CD4-positive, alpha-beta memory T cell (primary cell): Measurements from ENCODE around the gene SPOPL. TPM values are rescaled to one million over a fixed set of nuclear protein-coding genes. Genes with fewer than 3 reads are reported as not detected.

Source experiments
- CTCF ChIA-PET: fragments of 350-600 bp; sonication (Branson Sonifier 250); formaldehyde crosslinking; loops from one replicate; lab custom pipeline; 2021; ENCODE audit warnings: inconsistent platforms; ENCODE audit not compliant: partially characterized antibody; lab: Charles Lee
- POLR2A ChIA-PET: fragments of 350-600 bp; sonication (Branson Sonifier 250); formaldehyde crosslinking; loops from one replicate; lab custom pipeline; 2021; ENCODE audit not compliant: partially characterized antibody; lab: Charles Lee
- DNase-seq, 5 donors: peaks; one replicate each; pipeline versions ENCODE4 v3.0.0 to v3.0.0-alpha.2; 2020 to 2022; ENCODE audit warnings: mixed read lengths in 1 of 5
- H3K27ac ChIP-seq: one replicate; pipeline ENCODE4 v1.7.0; 2013; ENCODE audit warnings: low read depth, low read length
- H3K27me3 ChIP-seq: 2 replicates; pipeline ENCODE4 v1.7.0; 2013; ENCODE audit warnings: mild to moderate bottlenecking, low read length, moderate library complexity; ENCODE audit not compliant: insufficient read depth
- H3K36me3 ChIP-seq: 2 replicates; pipeline ENCODE4 v1.7.0; 2013; ENCODE audit warnings: mild to moderate bottlenecking, low read length, moderate library complexity; ENCODE audit not compliant: insufficient read depth
- H3K4me1 ChIP-seq: 2 replicates; pipeline ENCODE4 v1.7.0; 2013; ENCODE audit warnings: mild to moderate bottlenecking, low read length, moderate library complexity; ENCODE audit not compliant: insufficient read depth
- H3K4me3 ChIP-seq, 2 donors: one replicate each; pipeline ENCODE4 v1.7.0; 2013; ENCODE audit warnings: low read length in 2 of 2, mild to moderate bottlenecking in 1 of 2
- H3K9me3 ChIP-seq, 2 donors: one replicate each; pipeline ENCODE4 v1.7.0; 2013; ENCODE audit warnings: low read length in 2 of 2, control low read depth in 1 of 2; ENCODE audit not compliant: control insufficient read depth in 1 of 2
- H3K27ac Mint-ChIP-seq, 7 donors: one replicate each; pipeline ENCODE4 v1.8.0; 2020 to 2021; ENCODE audit warnings: mixed read lengths in 7 of 7, mild to moderate bottlenecking in 6 of 7, inconsistent platforms in 3 of 7, moderate library complexity in 3 of 7
- H3K27me3 Mint-ChIP-seq, 2 donors: one replicate each; pipeline ENCODE4 v1.8.0; 2020 to 2021; ENCODE audit warnings: mixed read lengths in 2 of 2
- H3K36me3 Mint-ChIP-seq, 2 donors: one replicate each; pipeline ENCODE4 v1.8.0; 2020 to 2021; ENCODE audit warnings: mixed read lengths in 2 of 2, inconsistent platforms in 1 of 2, mild to moderate bottlenecking in 1 of 2
- H3K4me1 Mint-ChIP-seq, 4 donors: one replicate each; pipeline ENCODE4 v1.8.0; 2020 to 2021; ENCODE audit warnings: mixed read lengths in 4 of 4, mild to moderate bottlenecking in 1 of 4
- H3K4me3 Mint-ChIP-seq, 8 donors: one replicate each; pipeline ENCODE4 v1.8.0; 2020 to 2021; ENCODE audit warnings: mixed read lengths in 8 of 8, mild to moderate bottlenecking in 7 of 8, moderate library complexity in 6 of 8, inconsistent platforms in 3 of 8
- H3K9me3 Mint-ChIP-seq, 8 donors: one replicate each; pipeline ENCODE4 v1.8.0; 2020 to 2021; ENCODE audit warnings: mixed read lengths in 8 of 8, mild to moderate bottlenecking in 5 of 8, inconsistent platforms in 3 of 8, moderate library complexity in 1 of 8
- intact Hi-C: fragments of 100-400 bp; cut with micrococcal nuclease; formaldehyde crosslinking; loops from one replicate; pipeline ENCODE4 v1.15.1; 2023
- polyA plus RNA-seq, 2 donors: library from polyadenylated mRNA; unstranded; fragments of 300-500 nt; fragmentation: Illumina TruSeq; gene quantifications; one replicate each; pipeline ENCODE4 v1.2.3, GENCODE V29; 2021
- total RNA-seq, 2 experiments: library from RNA; stranded (reverse); gene quantifications; one replicate each; pipeline ENCODE4 v1.2.3, GENCODE V29; 2021

Gene SPOPL
- total and polyA plus RNA-seq, 4 experiments from 2014 or later = 0.71 to 18.6 (median 10.3) TPM

DNA sequence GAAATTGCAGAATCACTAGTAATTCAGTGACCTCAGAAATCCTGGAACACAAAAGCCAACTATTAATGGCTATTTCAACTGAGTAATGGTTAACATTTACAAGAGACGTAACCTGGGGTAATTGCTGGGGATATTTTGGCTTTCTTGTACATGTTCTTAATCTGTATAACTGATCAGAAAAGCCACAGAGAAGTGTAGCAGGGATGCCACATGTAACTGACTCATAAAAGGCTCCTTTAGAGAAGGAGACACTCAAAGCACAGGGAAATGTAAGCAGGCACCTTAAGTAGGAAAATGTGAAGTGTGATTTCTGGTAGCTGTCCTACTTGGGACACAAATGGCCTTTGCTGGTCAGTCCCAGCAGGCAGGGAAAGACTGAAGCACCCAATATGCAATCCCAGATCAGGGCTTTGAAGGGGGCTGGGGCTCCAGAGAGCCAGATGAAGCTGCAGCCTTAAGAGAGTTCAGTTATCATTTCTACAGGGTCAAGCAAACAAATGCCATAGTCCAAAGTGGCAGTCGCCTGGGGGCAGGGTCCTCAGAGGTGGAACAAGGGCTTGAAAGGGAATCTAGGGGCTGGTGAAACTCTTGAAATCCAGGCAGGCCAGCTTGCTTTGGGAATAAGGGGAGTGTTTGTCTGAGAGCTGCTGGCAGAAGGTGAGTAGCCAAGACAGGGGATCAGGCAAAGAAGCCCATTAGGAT is 7.2 kb upstream of the SPOPL start:
- Histone ChIP-seq H3K36me3 (no peaks in the 10 kb centered on the region), H3K27me3 (no peaks in the 10 kb centered on the region), H3K4me3 (no peak overlapping the region), H3K27ac (no peak overlapping the region), H3K4me1 (no peaks in the 10 kb centered on the region), H3K9me3 (no peaks in the 10 kb centered on the region)
- Mint-ChIP-seq H3K36me3 (no peaks in the 10 kb centered on the region), H3K27ac (peak overlapping the region in 1 of 7 donors; percentile 38), H3K27me3 (peaks cover 0 to 1% of the 10 kb centered on the region in 2 donors), H3K4me1 (no peaks in the 10 kb centered on the region), H3K4me3 (no peak overlapping the region), H3K9me3 (no peaks in the 10 kb centered on the region)
- ChIA-PET POLR2A (no interaction called here), CTCF (no interaction called here)
- no peak for DNase-seq
- intact Hi-C loops = no loop called here

DNA sequence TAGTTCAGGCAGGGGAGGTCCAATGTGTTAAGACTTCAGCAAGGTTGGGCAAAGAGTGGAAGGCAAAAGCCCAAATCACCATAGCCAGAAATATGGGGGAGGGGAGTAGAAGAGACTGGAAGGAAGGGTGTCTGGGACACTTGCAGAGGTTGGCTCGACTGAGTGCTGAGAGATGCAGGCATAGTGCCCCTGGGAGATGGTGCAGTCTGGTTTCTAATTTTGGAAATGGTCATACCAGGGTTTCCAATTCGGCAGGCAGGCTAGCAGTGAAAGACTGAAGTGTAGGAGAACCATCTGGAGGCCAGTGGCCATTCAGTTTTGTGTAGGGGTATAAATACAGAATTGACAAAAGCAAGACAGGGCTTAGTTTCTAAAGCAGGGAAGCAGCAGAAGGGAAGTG is 6.2 kb upstream of the SPOPL start:
- Histone ChIP-seq H3K36me3 (no peaks in the 10 kb centered on the region), H3K4me3 (no peak overlapping the region), H3K27me3 (no peaks in the 10 kb centered on the region), H3K4me1 (no peaks in the 10 kb centered on the region), H3K9me3 (no peaks in the 10 kb centered on the region), H3K27ac (no peak overlapping the region)
- Mint-ChIP-seq H3K9me3 (no peaks in the 10 kb centered on the region), H3K4me3 (no peak overlapping the region), H3K27ac (no peak overlapping the region), H3K27me3 (peaks cover 0 to 1% of the 10 kb centered on the region in 2 donors), H3K36me3 (no peaks in the 10 kb centered on the region), H3K4me1 (no peaks in the 10 kb centered on the region)
- ChIA-PET POLR2A (no interaction called here), CTCF (no interaction called here)
- intact Hi-C loops = no loop called here
- no peak for DNase-seq

DNA sequence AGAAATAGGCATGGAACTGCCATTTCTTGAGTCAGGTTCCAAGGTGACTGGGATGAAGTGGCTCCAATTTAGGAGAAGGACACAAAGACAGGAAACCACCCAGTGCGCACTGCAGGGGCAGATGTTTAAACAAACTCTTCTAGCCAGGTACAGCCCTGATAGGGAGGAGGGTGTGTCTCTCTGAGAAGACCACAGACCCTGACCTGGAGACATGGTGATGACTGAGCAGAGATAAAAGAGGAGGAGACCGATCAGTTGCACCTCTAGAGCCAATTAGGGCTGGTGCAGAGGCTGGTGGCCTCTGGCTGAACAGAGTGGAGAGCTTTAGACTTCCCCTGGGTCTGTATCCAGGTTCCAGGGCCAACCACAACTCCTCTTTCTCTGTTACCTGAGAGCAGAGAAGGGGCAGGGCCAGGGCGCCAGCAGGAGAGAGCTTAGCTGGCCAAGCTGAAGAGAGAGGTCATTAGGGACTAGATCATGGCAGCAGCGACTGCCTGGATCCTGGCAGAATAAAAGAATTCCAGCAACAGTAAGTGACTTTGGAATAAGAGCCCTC is 5.4 kb upstream of the SPOPL start:
- intact Hi-C loops = no loop called here
- Histone ChIP-seq H3K4me1 (peaks cover 7% of the 10 kb centered on the region), H3K27ac (no peak overlapping the region), H3K36me3 (no peaks in the 10 kb centered on the region), H3K4me3 (no peak overlapping the region), H3K9me3 (no peaks in the 10 kb centered on the region), H3K27me3 (no peaks in the 10 kb centered on the region)
- peaks cover 0 to 3% (median 2%) of the 10 kb centered on the region in 4 donors for H3K4me1 Mint-ChIP-seq
- H3K27me3 Mint-ChIP-seq = peaks cover 0 to 1% of the 10 kb centered on the region in 2 donors
- no peak overlapping the region for H3K4me3 Mint-ChIP-seq
- ChIA-PET CTCF (no interaction called here), POLR2A (no interaction called here)
- no peak for DNase-seq
- H3K9me3 Mint-ChIP-seq = no peaks in the 10 kb centered on the region
- H3K36me3 Mint-ChIP-seq = no peaks in the 10 kb centered on the region
- H3K27ac Mint-ChIP-seq = peak overlapping the region in 1 of 7 donors; percentile 53

DNA sequence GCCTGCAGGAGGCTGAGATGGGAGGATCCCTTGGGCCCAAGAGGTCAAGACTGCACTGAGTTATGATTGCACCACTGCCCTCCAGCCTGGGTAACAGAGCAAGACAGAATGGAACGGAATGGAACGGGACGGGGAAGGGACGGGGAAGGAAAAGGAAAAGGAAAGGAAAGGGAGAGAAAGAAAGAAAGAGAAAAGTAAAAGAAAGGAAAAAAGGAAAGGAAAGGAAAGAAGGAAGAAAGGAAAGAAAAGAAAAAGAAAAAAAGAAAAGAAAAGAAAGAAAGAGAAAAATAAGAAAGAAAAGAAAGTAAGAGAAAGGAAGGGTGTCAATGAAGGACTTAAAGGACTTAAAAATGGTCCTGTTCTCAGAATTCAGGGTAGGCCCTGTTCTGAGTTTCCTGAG is 4.3 kb upstream of the SPOPL start:
- CTCF ChIA-PET = no interaction called here
- Histone ChIP-seq H3K36me3 (no peaks in the 10 kb centered on the region), H3K4me1 (peaks cover 9% of the 10 kb centered on the region), H3K27ac (no peak overlapping the region), H3K9me3 (no peaks in the 10 kb centered on the region), H3K27me3 (no peaks in the 10 kb centered on the region), H3K4me3 (no peak overlapping the region)
- no peak overlapping the region for H3K27ac Mint-ChIP-seq
- intact Hi-C loops = no loop called here
- POLR2A ChIA-PET = no interaction called here
- H3K36me3 Mint-ChIP-seq = peaks cover 0 to 2% of the 10 kb centered on the region in 2 donors
- no peaks in the 10 kb centered on the region for H3K9me3 Mint-ChIP-seq
- H3K4me3 Mint-ChIP-seq = no peak overlapping the region
- peaks cover 0 to 1% of the 10 kb centered on the region in 2 donors for H3K27me3 Mint-ChIP-seq
- peaks cover under 1 to 7% (median 4%) of the 10 kb centered on the region in 4 donors for H3K4me1 Mint-ChIP-seq
- DNase-seq = no peak

DNA sequence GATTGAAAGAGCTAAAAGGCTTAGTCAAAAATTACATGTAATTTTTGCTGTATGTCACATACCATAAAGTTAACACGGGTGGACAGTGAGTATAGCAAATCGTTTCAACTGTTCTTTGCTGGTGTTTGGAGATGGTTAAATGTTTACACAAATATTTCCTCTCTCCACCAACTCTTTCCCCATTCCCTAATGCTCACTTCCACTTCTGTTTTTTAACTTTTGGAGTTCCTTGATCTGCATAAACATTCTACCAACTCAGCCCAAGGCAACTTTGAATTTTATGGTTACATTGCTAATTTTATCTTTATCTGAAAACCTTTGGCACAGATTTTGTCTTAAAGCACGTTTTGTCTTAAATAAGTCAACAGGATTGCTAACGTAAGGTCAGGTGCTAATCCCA is 1.9 kb upstream of the SPOPL start:
- Histone ChIP-seq H3K36me3 (no peaks in the 10 kb centered on the region), H3K4me3 (no peak overlapping the region), H3K27ac (no peak overlapping the region), H3K27me3 (no peaks in the 10 kb centered on the region), H3K4me1 (peaks cover 33% of the 10 kb centered on the region), H3K9me3 (no peaks in the 10 kb centered on the region)
- H3K4me3 Mint-ChIP-seq = peak overlapping the region in 5 of 8 donors; percentile 3 to 51 (median 10)
- CTCF ChIA-PET = no interaction called here
- intact Hi-C loops = no loop called here
- peaks cover 19 to 31% (median 24%) of the 10 kb centered on the region in 4 donors for H3K4me1 Mint-ChIP-seq
- no peak for DNase-seq
- H3K27ac Mint-ChIP-seq = no peak overlapping the region
- POLR2A ChIA-PET = no interaction called here
- no peaks in the 10 kb centered on the region for H3K9me3 Mint-ChIP-seq
- H3K27me3 Mint-ChIP-seq = no peaks in the 10 kb centered on the region
- peaks cover 0 to 5% of the 10 kb centered on the region in 2 donors for H3K36me3 Mint-ChIP-seq

DNA sequence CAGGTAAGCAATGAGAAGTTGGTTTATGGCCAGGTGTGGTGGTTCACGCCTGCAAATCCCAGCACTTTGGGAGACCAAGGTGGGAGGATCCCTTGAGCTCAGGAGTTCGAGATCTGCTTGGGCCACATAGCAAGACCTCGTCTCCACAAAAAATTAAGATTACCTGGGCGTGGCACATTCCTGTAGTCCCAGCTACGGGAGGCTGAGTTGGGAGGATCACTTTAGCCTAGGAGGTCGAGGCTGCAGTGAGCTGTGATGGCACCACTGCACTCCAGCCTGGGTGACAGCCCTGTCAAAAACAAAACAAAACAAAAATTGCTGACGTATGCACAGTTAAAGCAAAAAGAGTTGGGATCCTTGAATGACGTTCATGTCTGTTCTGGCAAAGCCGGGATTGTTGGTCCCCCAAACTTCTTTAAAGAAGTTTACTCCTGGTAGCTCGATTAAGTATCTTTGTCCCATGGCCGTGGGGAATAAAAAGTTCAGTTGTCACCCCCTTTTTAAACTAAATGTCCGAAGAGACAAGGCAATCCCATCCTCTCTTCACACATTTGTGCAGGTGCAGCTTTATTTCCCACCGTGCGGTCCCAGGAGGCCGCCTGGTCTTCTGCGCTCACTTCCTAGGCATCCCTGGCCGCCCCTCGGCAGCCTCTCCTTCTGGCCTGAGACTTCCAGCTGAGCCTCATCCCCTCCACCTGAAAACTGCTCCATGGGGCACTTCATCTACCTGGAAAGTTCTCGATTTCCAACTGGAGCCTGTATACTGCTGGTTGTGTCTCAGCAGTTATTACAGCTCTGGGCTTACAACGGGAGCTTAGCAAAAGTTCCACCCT is 762 bp upstream of the SPOPL start:
- Mint-ChIP-seq H3K9me3 (no peaks in the 10 kb centered on the region), H3K4me1 (peaks cover 24 to 34% (median 29%) of the 10 kb centered on the region in 4 donors), H3K36me3 (peaks cover 0 to 5% of the 10 kb centered on the region in 2 donors), H3K27me3 (no peaks in the 10 kb centered on the region), H3K27ac (peak overlapping the region in 6 of 7 donors; percentile 60 to 88 (median 82)), H3K4me3 (peak overlapping the region; percentile 79 to 98 (median 90))
- POLR2A ChIA-PET = no interaction called here
- peak overlapping the region; percentile 50 to 58 for H3K4me3 ChIP-seq
- H3K27ac ChIP-seq = no peak overlapping the region
- intact Hi-C loops = no loop called here
- H3K9me3 ChIP-seq = no peaks in the 10 kb centered on the region
- peak in 1 of 5 donors; percentile 8 for DNase-seq
- no peaks in the 10 kb centered on the region for H3K27me3 ChIP-seq
- H3K4me1 ChIP-seq = peaks cover 40% of the 10 kb centered on the region
- no peaks in the 10 kb centered on the region for H3K36me3 ChIP-seq
- CTCF ChIA-PET = interaction anchor here (1.4 kb wide), 1 partner anchor 18 kb away, joined by 3 read pairs; no protein-coding TSS in a partner anchor
